Smooth muscle cell (in vitro differentiated cells): Measurements from ENCODE around the gene CCDC187. TPM values are rescaled to one million over a fixed set of nuclear protein-coding genes. Genes with fewer than 3 reads are reported as not detected.

Source experiments
- DNase-seq: peaks from one replicate; lab custom pipeline; 2025; ENCODE audit not compliant: unreplicated experiment; lab: John Stamatoyannopoulos, UW
- H2AFZ ChIP-seq: fragments of 200-600 bp; sonication (generic); 2 replicates; pipeline ENCODE4 v1.6.0; 2016; ENCODE audit warnings: antibody characterized with exemption, low read depth, mild to moderate bottlenecking
- H3F3A ChIP-seq: fragments of 200-600 bp; sonication (generic); 2 replicates; pipeline ENCODE4 v1.6.0; 2017; ENCODE audit warnings: antibody characterized with exemption, low read depth
- H3K27ac ChIP-seq: fragments of 200-600 bp; sonication (generic); 2 replicates; pipeline ENCODE4 v1.5.1; 2016; ENCODE audit warnings: low read depth, mild to moderate bottlenecking
- H3K27me3 ChIP-seq: fragments of 200-600 bp; sonication (generic); 2 replicates; pipeline ENCODE4 v1.6.1; 2016; ENCODE audit warnings: low read depth, mild to moderate bottlenecking
- H3K36me3 ChIP-seq: fragments of 200-600 bp; sonication (generic); 2 replicates; pipeline ENCODE4 v1.5.1; 2016; ENCODE audit warnings: low read depth
- H3K4me1 ChIP-seq: fragments of 200-600 bp; sonication (generic); 2 replicates; pipeline ENCODE4 v1.5.1; 2016; ENCODE audit warnings: low read depth
- H3K4me2 ChIP-seq: fragments of 200-600 bp; sonication (generic); 2 replicates; pipeline ENCODE4 v1.6.0; 2016; ENCODE audit warnings: mild to moderate bottlenecking
- H3K4me3 ChIP-seq: fragments of 200-600 bp; sonication (generic); 2 replicates; pipeline ENCODE4 v1.5.1; 2016; ENCODE audit warnings: mild to moderate bottlenecking
- H3K79me2 ChIP-seq: fragments of 200-600 bp; sonication (generic); 2 replicates; pipeline ENCODE4 v1.6.0; 2016; ENCODE audit warnings: low read depth, mild to moderate bottlenecking
- H3K9ac ChIP-seq: fragments of 200-600 bp; sonication (generic); 2 replicates; pipeline ENCODE4 v1.6.0; 2016; ENCODE audit warnings: low read depth
- H3K9me3 ChIP-seq: fragments of 200-600 bp; sonication (generic); replicated peaks from 2 replicates; pipeline ENCODE4 v1.5.1; 2016; ENCODE audit warnings: low read depth
- H4K20me1 ChIP-seq: fragments of 200-600 bp; sonication (generic); 2 replicates; pipeline ENCODE4 v1.6.0; 2016; ENCODE audit warnings: low read depth
- CTCF ChIP-seq: fragments of 200-600 bp; sonication (generic); IDR thresholded peaks from 2 replicates; pipeline ENCODE4 v1.5.1; 2017; ENCODE audit warnings: borderline replicate concordance, mild to moderate bottlenecking, antibody characterized with exemption; ENCODE audit not compliant: insufficient read depth, poor library complexity, severe bottlenecking
- WGBS: methylation state at CpG from one replicate; pipeline ENCODE4 v1.1.7; 2016; ENCODE audit warnings: low lambda C conversion rate; 5-methylcytosine and 5-hydroxymethylcytosine counted together
- polyA plus RNA-seq: library from polyadenylated mRNA; unstranded; fragments of >200 nt; fragmentation: Nextera tagmentation; extraction: Ambion mirVana; gene quantifications from 2 replicates; pipeline ENCODE4 v1.2.1, GENCODE V29; 2016
- total RNA-seq: library from RNA; depleted of rRNA; stranded (reverse); fragments of >200 nt; gene quantifications from 2 replicates; pipeline ENCODE4 v1.2.3, GENCODE V29; 2014

The CCDC187 gene
- total and polyA plus RNA-seq, 2 experiments from 2014 or later, result 0.10 TPM; not detected in 1

- Histone ChIP-seq H3K9ac (no peak overlapping the region), H3K9me3 (no peaks in the 10 kb centered on the region), H2AFZ (no peak overlapping the region), H3F3A (no peaks in the 10 kb centered on the region), H4K20me1 (no peaks in the 10 kb centered on the region), H3K79me2 (no peaks in the 10 kb centered on the region), H3K4me2 (no peak overlapping the region), H3K27ac (no peak overlapping the region), H3K4me3 (no peak overlapping the region), H3K27me3 (no peaks in the 10 kb centered on the region), H3K36me3 (no peaks in the 10 kb centered on the region), H3K4me1 (no peaks in the 10 kb centered on the region)
- WGBS, result 91% methylated on average over 10 of the region's 10 CpGs
- no peak for TF ChIP-seq CTCF
- no peak for DNase-seq
These were observed 562 bp upstream of the CCDC187 start for GRCh38 chr9:136304456-136304855.

- Histone ChIP-seq H3K27me3 (no peaks in the 10 kb centered on the region), H2AFZ (no peak overlapping the region), H3K9me3 (no peaks in the 10 kb centered on the region), H3K4me3 (no peak overlapping the region), H3K79me2 (no peaks in the 10 kb centered on the region), H3F3A (no peaks in the 10 kb centered on the region), H3K27ac (no peak overlapping the region), H3K9ac (no peak overlapping the region), H3K4me1 (no peaks in the 10 kb centered on the region), H3K4me2 (no peak overlapping the region), H3K36me3 (no peaks in the 10 kb centered on the region), H4K20me1 (no peaks in the 10 kb centered on the region)
- TF ChIP-seq CTCF, result no peak
- no peak for DNase-seq
- 91% methylated on average over 32 of the region's 34 CpGs for WGBS
These were observed 649 bp downstream of the CCDC187 start for GRCh38 chr9:136303066-136303824.

GRCh38 chr9:136302527-136302926 is 1.4 kb downstream of the CCDC187 start:
- no peaks in the 10 kb centered on the region for H3K4me1 ChIP-seq
- no peaks in the 10 kb centered on the region for H3F3A ChIP-seq
- no peak overlapping the region for H2AFZ ChIP-seq
- no peaks in the 10 kb centered on the region for H3K27me3 ChIP-seq
- no peaks in the 10 kb centered on the region for H3K36me3 ChIP-seq
- H3K79me2 ChIP-seq, result no peaks in the 10 kb centered on the region
- H3K4me2 ChIP-seq, result no peak overlapping the region
- 92% methylated on average over 12 of the region's 12 CpGs for WGBS
- no peak overlapping the region for H3K27ac ChIP-seq
- no peak for DNase-seq
- H3K9ac ChIP-seq, result no peak overlapping the region
- no peaks in the 10 kb centered on the region for H4K20me1 ChIP-seq
- H3K9me3 ChIP-seq, result no peaks in the 10 kb centered on the region
- no peak overlapping the region for H3K4me3 ChIP-seq
- TF ChIP-seq CTCF, result no peak

- Histone ChIP-seq H3K4me1 (no peaks in the 10 kb centered on the region), H3K9me3 (no peaks in the 10 kb centered on the region), H3F3A (no peaks in the 10 kb centered on the region), H3K9ac (no peak overlapping the region), H3K79me2 (no peaks in the 10 kb centered on the region), H3K27me3 (no peaks in the 10 kb centered on the region), H3K36me3 (no peaks in the 10 kb centered on the region), H3K27ac (no peak overlapping the region), H3K4me2 (no peak overlapping the region), H2AFZ (no peak overlapping the region), H3K4me3 (no peak overlapping the region), H4K20me1 (no peaks in the 10 kb centered on the region)
- no peak for TF ChIP-seq CTCF
- 95% methylated on average over 13 of the region's 13 CpGs for WGBS
- no peak for DNase-seq
These were observed 3.0 kb downstream of the CCDC187 start for GRCh38 chr9:136300866-136301265.
